ENCODE results near the gene KIAA0513. TPM values are rescaled to one million over a fixed set of nuclear protein-coding genes. Genes with fewer than 3 reads are reported as not detected.

Gene KIAA0513
- total and polyA plus RNA-seq, 11 donors = 4.5 to 14.0 (median 9.1) TPM

GRCh38 chr16:85045077-85045476, 17.5 kb downstream of the KIAA0513 start:
- ATAC-seq = no peak
- H3K36me3 ChIP-seq = peaks cover 0 to 4% (median 0%) of the 10 kb centered on the region in 9 donors
- intact Hi-C loops (cut with DNase I) = no loop called here
- TF ChIP-seq CTCF (IDR thresholded peaks at IDR 0.05) = no peak
- no peak for TF ChIP-seq POLR2A (IDR thresholded peaks at IDR 0.05)
- H3K9me3 ChIP-seq = no peaks in the 10 kb centered on the region
- no peak overlapping the region for H3K4me3 ChIP-seq
- WGBS, 4 donors = 95 to 99% (median 97%) methylated on average over 5 of the region's 5 CpGs
- H3K27ac ChIP-seq = no peak overlapping the region
- no peak for DNase-seq
- no peaks in the 10 kb centered on the region for H3K27me3 ChIP-seq
- H3K4me1 ChIP-seq = peaks cover 0 to 26% (median 3%) of the 10 kb centered on the region in 12 donors

- H3K36me3 ChIP-seq = peaks cover 0 to 4% (median 0%) of the 10 kb centered on the region in 9 donors
- H3K4me1 ChIP-seq = peaks cover 0 to 32% (median 4%) of the 10 kb centered on the region in 12 donors
- no peak overlapping the region for H3K4me3 ChIP-seq
- ATAC-seq = no peak
- TF ChIP-seq CTCF (IDR thresholded peaks at IDR 0.05) (no peak), POLR2A (IDR thresholded peaks at IDR 0.05) (no peak)
- H3K27me3 ChIP-seq = no peaks in the 10 kb centered on the region
- no peaks in the 10 kb centered on the region for H3K9me3 ChIP-seq
- intact Hi-C loops (cut with DNase I) = no loop called here
- no peak overlapping the region for H3K27ac ChIP-seq
- 84 to 92% (median 88%) methylated on average over 22 to 23 of the region's 23 CpGs for WGBS, 4 donors
- no peak for DNase-seq
These were observed 18.3 kb downstream of the KIAA0513 start for GRCh38 chr16:85045641-85046471.

- no peak for TF ChIP-seq CTCF (IDR thresholded peaks at IDR 0.05)
- no peak for TF ChIP-seq POLR2A (IDR thresholded peaks at IDR 0.05)
- Histone ChIP-seq H3K4me1 (peaks cover 0 to 39% (median 4%) of the 10 kb centered on the region in 12 donors), H3K9me3 (no peaks in the 10 kb centered on the region), H3K36me3 (peaks cover 0 to 4% (median 0%) of the 10 kb centered on the region in 9 donors), H3K4me3 (no peak overlapping the region), H3K27ac (peak overlapping the region in 1 of 12 donors; percentile 21), H3K27me3 (no peaks in the 10 kb centered on the region)
- intact Hi-C loops (cut with DNase I) = no loop called here
- WGBS, 4 donors = 84 to 90% (median 88%) methylated on average over 8 of the region's 8 CpGs
- no peak for ATAC-seq
- no peak for DNase-seq
These were observed 18.9 kb downstream of the KIAA0513 start for GRCh38 chr16:85046472-85046916.

Measured in heart left ventricle (tissue), 16 donors.